Body of pancreas (tissue), 4 donors: ENCODE measurements around the gene TTC3. TPM values are rescaled to one million over a fixed set of nuclear protein-coding genes. Genes with fewer than 3 reads are reported as not detected.

ENCODE experiments used
- ATAC-seq: fragments of 150-250 bp; one replicate; pipeline ENCODE4 v1.9.1; 2016
- DNase-seq, 4 donors: peaks; one replicate each; pipeline ENCODE4 v3.0.0-alpha.2; 2019
- H3K27ac ChIP-seq, 4 donors: fragments of 200-600 bp; sonication (generic); 1 replicate in 3 of 4; 2 replicates in 1 of 4; pipeline versions ENCODE4 v1.5.1 to v1.6.1; 2016 to 2019; ENCODE audit warnings: mild to moderate bottlenecking in 1 of 4, mixed read lengths in 1 of 4, moderate library complexity in 1 of 4
- H3K27me3 ChIP-seq, 2 donors: fragments of 200-600 bp; sonication (generic); one replicate each; pipeline ENCODE4 v1.6.0; 2016; ENCODE audit warnings: mild to moderate bottlenecking in 1 of 2
- H3K36me3 ChIP-seq, 2 donors: fragments of 200-600 bp; sonication (generic); replicated peaks in 1 of 2; 2 replicates each; pipeline ENCODE4 v1.5.1; 2016; ENCODE audit warnings: low read depth in 2 of 2; ENCODE audit not compliant: insufficient read depth in 1 of 2
- H3K4me1 ChIP-seq: fragments of 200-600 bp; sonication (generic); one replicate; pipeline ENCODE4 v1.6.0; 2016
- H3K4me3 ChIP-seq, 2 donors: fragments of 200-600 bp; sonication (generic); 1 replicate in 1 of 2; 2 replicates in 1 of 2; pipeline ENCODE4 v1.5.1; 2016 to 2019
- H3K9me3 ChIP-seq, 3 donors: fragments of 200-600 bp; sonication (generic); 1 replicate in 2 of 3; 2 replicates in 1 of 3; pipeline ENCODE4 v1.5.1; 2016
- POLR2A ChIP-seq, 3 donors: fragments of 450-650 bp; IDR thresholded peaks; one replicate each; pipeline ENCODE4 v1.6.1; 2016; ENCODE audit warnings: antibody characterized with exemption in 3 of 3, mild to moderate bottlenecking in 2 of 3
- WGBS, 2 donors: methylation state at CpG; one replicate each; pipeline ENCODE4 v1.1.5; 2017; 5-methylcytosine and 5-hydroxymethylcytosine counted together
- intact Hi-C: fragments of 100-400 bp; cut with DNase I; formaldehyde crosslinking; loops from one replicate; pipeline ENCODE4 v1.15.1; 2023
- total RNA-seq, 2 donors: library from RNA; depleted of rRNA; stranded (reverse); fragments of >200 nt; gene quantifications; one replicate each; pipeline ENCODE4 v1.1.0, GENCODE V29; 2016
- TF ChIP-seq, protein P1 (sequence below), 7 experiments: fragments of 450-650 bp in 4 of 7; fragments of 200-600 bp in 3 of 7; sonication (generic) in 3 of 7; IDR thresholded peaks; one replicate each; pipeline ENCODE4 v1.5.1; 2016 to 2019; ENCODE audit warnings: antibody characterized with exemption in 7 of 7

TTC3 gene
- total RNA-seq, 2 donors from 2014 or later = 99.9 to 246 TPM

DNA sequence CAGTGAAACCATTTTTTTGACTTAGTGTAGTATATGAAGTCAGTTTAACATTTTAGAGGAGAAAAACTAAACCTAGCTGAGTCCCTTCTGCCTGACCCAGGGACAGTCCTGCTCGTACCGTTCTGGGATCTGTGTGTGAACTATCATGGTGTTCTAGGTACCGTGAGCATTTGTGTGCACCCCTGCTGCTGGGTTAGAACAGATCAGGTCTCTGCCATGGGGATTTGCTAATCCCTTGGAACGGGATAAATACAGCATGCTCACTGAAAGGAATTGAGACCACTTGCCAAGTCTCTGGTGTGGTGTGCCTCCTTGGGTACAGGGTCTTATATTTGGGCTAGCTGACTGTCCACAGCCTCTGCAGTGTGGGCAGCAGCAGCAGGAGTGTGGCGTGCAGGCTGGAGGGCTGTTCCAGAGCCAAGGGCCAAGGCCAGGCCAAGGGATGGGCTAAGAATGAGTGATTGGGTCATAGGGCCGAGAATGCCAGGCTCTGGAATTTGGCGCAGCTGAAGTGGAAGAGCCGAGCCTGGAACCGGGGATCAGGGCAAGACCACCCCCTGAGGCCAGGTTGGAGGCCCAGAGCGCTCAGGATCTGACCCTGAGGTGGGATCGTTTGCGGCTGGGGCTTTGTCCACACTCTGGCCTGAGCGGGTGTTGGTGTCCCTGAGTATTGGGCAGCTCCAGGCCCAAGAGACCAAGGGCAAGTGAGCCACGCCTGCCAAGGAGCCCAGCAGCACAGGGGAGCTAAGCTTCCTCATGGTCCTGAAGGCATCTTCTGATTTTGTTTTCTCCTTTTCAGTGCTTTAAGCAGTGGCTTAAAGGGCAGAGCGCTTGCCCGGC, 127.8 kb downstream of the TTC3 start:
- 94 to 97% methylated on average over 9 to 16 of the region's 16 CpGs for WGBS, 2 donors
- TF ChIP-seq, protein P1, sequence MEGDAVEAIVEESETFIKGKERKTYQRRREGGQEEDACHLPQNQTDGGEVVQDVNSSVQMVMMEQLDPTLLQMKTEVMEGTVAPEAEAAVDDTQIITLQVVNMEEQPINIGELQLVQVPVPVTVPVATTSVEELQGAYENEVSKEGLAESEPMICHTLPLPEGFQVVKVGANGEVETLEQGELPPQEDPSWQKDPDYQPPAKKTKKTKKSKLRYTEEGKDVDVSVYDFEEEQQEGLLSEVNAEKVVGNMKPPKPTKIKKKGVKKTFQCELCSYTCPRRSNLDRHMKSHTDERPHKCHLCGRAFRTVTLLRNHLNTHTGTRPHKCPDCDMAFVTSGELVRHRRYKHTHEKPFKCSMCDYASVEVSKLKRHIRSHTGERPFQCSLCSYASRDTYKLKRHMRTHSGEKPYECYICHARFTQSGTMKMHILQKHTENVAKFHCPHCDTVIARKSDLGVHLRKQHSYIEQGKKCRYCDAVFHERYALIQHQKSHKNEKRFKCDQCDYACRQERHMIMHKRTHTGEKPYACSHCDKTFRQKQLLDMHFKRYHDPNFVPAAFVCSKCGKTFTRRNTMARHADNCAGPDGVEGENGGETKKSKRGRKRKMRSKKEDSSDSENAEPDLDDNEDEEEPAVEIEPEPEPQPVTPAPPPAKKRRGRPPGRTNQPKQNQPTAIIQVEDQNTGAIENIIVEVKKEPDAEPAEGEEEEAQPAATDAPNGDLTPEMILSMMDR (IDR thresholded peaks at IDR 0.05) = no peak
- TF ChIP-seq POLR2A (IDR thresholded peaks at IDR 0.05) = no peak
- intact Hi-C loops = no loop called here
- Histone ChIP-seq H3K27me3 (no peaks in the 10 kb centered on the region), H3K9me3 (peaks cover 0 to 3% (median 0%) of the 10 kb centered on the region in 3 donors), H3K27ac (no peak overlapping the region), H3K36me3 (peaks cover 0 to 8% of the 10 kb centered on the region in 2 donors), H3K4me3 (no peak overlapping the region), H3K4me1 (no peaks in the 10 kb centered on the region)
- ATAC-seq (no peak), DNase-seq (no peak)

DNA sequence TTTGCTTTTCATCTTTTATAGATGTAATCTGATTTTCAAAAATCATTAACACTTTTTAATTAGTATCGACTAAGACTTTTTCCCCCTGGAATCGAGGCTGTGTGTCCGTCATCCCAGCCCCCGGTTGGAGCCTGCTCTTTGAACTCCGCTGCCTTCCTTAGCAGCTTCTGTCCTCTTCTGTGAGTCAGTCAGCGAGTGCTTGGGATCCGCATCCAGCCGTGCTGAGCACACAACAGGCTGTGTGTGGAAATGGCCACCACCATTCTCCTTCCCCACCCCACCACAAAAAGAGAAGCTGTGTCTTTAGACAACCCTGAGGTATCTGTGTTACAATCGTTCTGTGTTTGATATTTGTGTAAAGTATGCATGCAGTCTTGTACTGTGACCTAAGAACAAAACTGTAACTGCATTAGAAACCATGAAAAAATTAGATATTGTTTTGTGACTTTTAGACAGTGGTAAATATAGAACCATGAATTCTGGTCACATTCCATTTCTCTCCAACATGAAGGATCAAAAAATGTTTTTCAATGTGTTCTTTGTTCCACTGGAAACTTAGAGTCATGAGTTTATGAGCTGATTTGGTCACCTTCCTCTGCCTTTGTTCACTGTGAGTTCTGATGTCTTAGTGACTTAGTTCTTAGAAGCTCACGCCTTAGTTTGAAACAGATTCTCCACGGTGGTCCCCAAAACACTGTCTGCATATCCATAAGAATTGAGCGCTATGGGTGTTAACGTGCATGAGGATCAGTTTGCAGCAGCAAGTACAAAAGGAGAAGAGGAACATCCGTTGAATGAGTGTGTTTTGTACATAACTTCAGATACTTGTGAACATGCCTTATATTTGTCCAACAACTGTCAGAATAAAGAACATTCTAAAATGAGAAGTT, 129.4 kb downstream of the TTC3 start:
- intact Hi-C loops = no loop called here
- no peaks in the 10 kb centered on the region for H3K27me3 ChIP-seq
- peaks cover 11% of the 10 kb centered on the region for H3K4me1 ChIP-seq
- DNase-seq (no peak), ATAC-seq (no peak)
- no peak for TF ChIP-seq POLR2A (IDR thresholded peaks at IDR 0.05)
- TF ChIP-seq, protein P1 (IDR thresholded peaks at IDR 0.05) = no peak
- 85 to 89% methylated on average over 14 of the region's 14 CpGs for WGBS, 2 donors
- H3K9me3 ChIP-seq = peaks cover 0 to 3% (median 0%) of the 10 kb centered on the region in 3 donors
- no peak overlapping the region for H3K4me3 ChIP-seq
- no peak overlapping the region for H3K27ac ChIP-seq
- peaks cover 0 to 8% of the 10 kb centered on the region in 2 donors for H3K36me3 ChIP-seq

DNA sequence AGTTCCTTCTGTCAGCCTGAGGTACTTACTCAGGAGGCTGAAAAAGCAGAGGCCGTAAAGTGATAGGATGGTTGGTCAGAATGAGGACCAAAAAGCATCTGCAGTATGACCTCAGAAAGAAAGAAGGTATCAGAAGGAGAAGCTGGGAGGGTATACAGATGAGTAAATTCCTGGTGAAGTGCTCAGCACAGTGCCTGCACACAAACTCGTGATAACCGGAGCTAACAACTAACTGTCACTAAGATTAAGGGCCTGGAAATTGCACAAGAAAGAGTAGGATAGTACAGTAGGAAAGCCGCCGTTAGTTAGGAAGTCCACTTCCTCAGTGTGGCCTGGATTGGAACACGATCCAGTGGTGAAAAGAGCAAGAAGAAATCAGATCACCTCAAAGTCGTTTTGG, 131.5 kb downstream of the TTC3 start:
- DNase-seq (no peak), ATAC-seq (no peak)
- WGBS, 2 donors = 76 to 83% methylated on average over 7 of the region's 7 CpGs
- Histone ChIP-seq H3K4me3 (no peak overlapping the region), H3K27ac (no peak overlapping the region), H3K27me3 (no peaks in the 10 kb centered on the region), H3K36me3 (peaks cover 0 to 8% of the 10 kb centered on the region in 2 donors), H3K4me1 (peaks cover 30% of the 10 kb centered on the region), H3K9me3 (peaks cover 0 to 3% (median 0%) of the 10 kb centered on the region in 3 donors)
- intact Hi-C loops = no loop called here
- TF ChIP-seq POLR2A (IDR thresholded peaks at IDR 0.05) = no peak
- TF ChIP-seq, protein P1 (IDR thresholded peaks at IDR 0.05) = no peak

DNA sequence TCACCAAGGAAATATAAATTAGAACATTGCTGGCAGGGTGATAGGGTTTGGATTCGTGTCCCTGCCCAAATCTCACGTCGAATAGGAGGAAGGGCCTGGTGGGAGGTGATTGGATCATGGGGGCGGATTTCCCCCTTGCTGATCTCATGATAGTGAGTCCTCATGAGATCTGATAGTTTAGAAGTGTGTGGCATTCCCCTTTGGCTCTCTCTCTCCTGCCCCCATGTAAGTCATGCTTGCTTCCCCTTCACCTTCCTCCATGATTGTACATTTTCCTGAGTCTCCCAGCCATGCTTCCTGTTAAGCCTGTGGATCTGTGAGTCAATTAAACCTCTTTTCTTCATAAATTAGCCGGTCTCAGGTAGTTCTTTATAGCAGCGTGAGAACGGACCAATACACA, 133.4 kb downstream of the TTC3 start:
- H3K36me3 ChIP-seq = peaks cover 0 to 6% of the 10 kb centered on the region in 2 donors
- TF ChIP-seq POLR2A (IDR thresholded peaks at IDR 0.05) = no peak
- TF ChIP-seq, protein P1 (IDR thresholded peaks at IDR 0.05) = no peak
- no peak for DNase-seq
- no peaks in the 10 kb centered on the region for H3K9me3 ChIP-seq
- H3K4me1 ChIP-seq = peaks cover 30% of the 10 kb centered on the region
- no peak for ATAC-seq
- H3K4me3 ChIP-seq = no peak overlapping the region
- intact Hi-C loops = no loop called here
- peak overlapping the region in 3 of 4 donors; percentile 74 to 80 (median 74) for H3K27ac ChIP-seq
- WGBS, 2 donors = 90 to 96% methylated on average over 7 of the region's 7 CpGs
- no peaks in the 10 kb centered on the region for H3K27me3 ChIP-seq
